HEK293 (cell line): ENCODE data around the gene ASPRV1.

Source experiments
- CTCF ChIA-PET: fragments of 350-600 bp; formaldehyde crosslinking; extraction: SDS; loops from one replicate; lab custom pipeline; 2021; ENCODE audit warnings: antibody characterized with exemption; lab: Yijun Ruan, JAX
- POLR2A ChIA-PET: fragments of 300-600 bp; formaldehyde crosslinking; extraction: SDS; loops from one replicate; lab custom pipeline; 2020; ENCODE audit warnings: antibody characterized with exemption, inconsistent platforms; lab: Yijun Ruan, JAX
- H3K27ac ChIP-seq: fragments of 200-500 bp; sonication (Bioruptor generic); 2 replicates; pipeline ENCODE4 v1.5.1; 2014; ENCODE audit warnings: low read depth, low read length, control low read depth, inconsistent platforms; ENCODE audit errors: extremely low read depth
- H3K36me3 ChIP-seq, 2 experiments: fragments of 200-500 bp in 1 of 2; sonication (Bioruptor generic) in 1 of 2; 1 replicate in 1 of 2; 2 replicates in 1 of 2; pipeline ENCODE4 v1.5.1; 2014 to 2017; ENCODE audit warnings: inconsistent platforms in 2 of 2, low read length in 2 of 2; ENCODE audit not compliant: control insufficient read depth in 2 of 2, insufficient read depth in 1 of 2
- H3K4me1 ChIP-seq: fragments of 200-500 bp; sonication (Bioruptor generic); 2 replicates; pipeline ENCODE4 v1.5.1; 2014; ENCODE audit warnings: mild to moderate bottlenecking, low read length, inconsistent platforms; ENCODE audit not compliant: control insufficient read depth, insufficient read depth
- H3K4me3 ChIP-seq: 2 replicates; pipeline ENCODE4 v1.5.1; 2011; ENCODE audit warnings: low read depth, mild to moderate bottlenecking, control low read depth, low read length, moderate library complexity
- H3K9me3 ChIP-seq: fragments of 200-500 bp; sonication (Bioruptor generic); 2 replicates; pipeline ENCODE4 v1.5.1; 2014; ENCODE audit warnings: low read depth, low read length, inconsistent platforms; ENCODE audit not compliant: control insufficient read depth, insufficient read depth
- GLIS2 ChIP-seq: fragments of 450-650 bp; formaldehyde crosslinking; IDR thresholded peaks from 2 replicates; pipeline ENCODE4 v1.5.1; 2016; ENCODE audit warnings: missing biosample characterization, missing genetic modification characterization
- HOXC10 ChIP-seq: sonication (generic); formaldehyde crosslinking; IDR thresholded peaks from 2 replicates; pipeline ENCODE4 v1.8.1; 2023; ENCODE audit warnings: mild to moderate bottlenecking, missing genetic modification reagents
- KLF7 ChIP-seq: fragments of 450-650 bp; formaldehyde crosslinking; IDR thresholded peaks from 2 replicates; pipeline ENCODE4 v1.5.1; 2016; ENCODE audit warnings: missing biosample characterization, missing genetic modification characterization, borderline replicate concordance
- SP3 ChIP-seq: fragments of 450-650 bp; formaldehyde crosslinking; IDR thresholded peaks from 2 replicates; pipeline ENCODE4 v1.5.1; 2016; ENCODE audit warnings: missing biosample characterization, missing genetic modification characterization
- TRIM28 ChIP-seq: IDR thresholded peaks from 2 replicates; pipeline ENCODE4 v1.6.1; 2011; ENCODE audit warnings: low read length, control low read depth, borderline replicate concordance
- ZBTB21 ChIP-seq: fragments of 450-650 bp; formaldehyde crosslinking; IDR thresholded peaks from 2 replicates; pipeline ENCODE4 v1.5.1; 2017; ENCODE audit warnings: missing biosample characterization, missing genetic modification characterization
- ZFP3 ChIP-seq: fragments of 450-650 bp; formaldehyde crosslinking; IDR thresholded peaks from 2 replicates; pipeline ENCODE4 v1.5.1; 2016; ENCODE audit warnings: low read depth, missing biosample characterization, missing genetic modification characterization
- ZFP37 ChIP-seq: fragments of 450-650 bp; formaldehyde crosslinking; IDR thresholded peaks from 2 replicates; pipeline ENCODE4 v1.5.1; 2016; ENCODE audit warnings: missing biosample characterization, missing genetic modification characterization
- ZFP41 ChIP-seq: fragments of 450-650 bp; formaldehyde crosslinking; IDR thresholded peaks from 2 replicates; pipeline ENCODE4 v1.5.1; 2016; ENCODE audit warnings: missing biosample characterization, missing genetic modification characterization, borderline replicate concordance
- ZFP69B ChIP-seq: fragments of 450-650 bp; formaldehyde crosslinking; IDR thresholded peaks from 2 replicates; pipeline ENCODE4 v1.5.1; 2016; ENCODE audit warnings: missing biosample characterization, missing genetic modification characterization
- ZNF132 ChIP-seq: fragments of 450-650 bp; formaldehyde crosslinking; IDR thresholded peaks from 2 replicates; pipeline ENCODE4 v1.5.1; 2017; ENCODE audit warnings: missing biosample characterization, missing genetic modification characterization, borderline replicate concordance
- ZNF133 ChIP-seq: fragments of 450-650 bp; formaldehyde crosslinking; IDR thresholded peaks from 2 replicates; pipeline ENCODE4 v1.5.1; 2016; ENCODE audit warnings: missing biosample characterization, missing genetic modification characterization
- ZNF174 ChIP-seq: fragments of 450-650 bp; formaldehyde crosslinking; IDR thresholded peaks from 2 replicates; pipeline ENCODE4 v1.5.0; 2017; ENCODE audit warnings: missing biosample characterization, mild to moderate bottlenecking, missing genetic modification characterization
- ZNF214 ChIP-seq: fragments of 450-650 bp; formaldehyde crosslinking; IDR thresholded peaks from 2 replicates; pipeline ENCODE4 v1.5.1; 2017; ENCODE audit warnings: missing biosample characterization, mild to moderate bottlenecking, missing genetic modification characterization, borderline replicate concordance
- ZNF248 ChIP-seq: fragments of 450-650 bp; formaldehyde crosslinking; IDR thresholded peaks from 2 replicates; pipeline ENCODE4 v1.5.1; 2017; ENCODE audit warnings: missing biosample characterization, missing genetic modification characterization
- ZNF302 ChIP-seq: fragments of 450-650 bp; formaldehyde crosslinking; IDR thresholded peaks from 2 replicates; pipeline ENCODE4 v1.5.1; 2016; ENCODE audit warnings: missing biosample characterization, missing genetic modification characterization, low read depth
- ZNF341 ChIP-seq: fragments of 450-650 bp; formaldehyde crosslinking; IDR thresholded peaks from 2 replicates; pipeline ENCODE4; 2016; ENCODE audit warnings: low read depth, missing biosample characterization, missing genetic modification characterization
- ZNF404 ChIP-seq: fragments of 450-650 bp; formaldehyde crosslinking; IDR thresholded peaks from 2 replicates; pipeline ENCODE4 v1.5.1; 2017; ENCODE audit warnings: missing biosample characterization, missing genetic modification characterization
- ZNF416 ChIP-seq: fragments of 450-650 bp; formaldehyde crosslinking; IDR thresholded peaks from 2 replicates; pipeline ENCODE4 v1.5.1; 2016; ENCODE audit warnings: missing biosample characterization, missing genetic modification characterization
- ZNF623 ChIP-seq: fragments of 450-650 bp; formaldehyde crosslinking; IDR thresholded peaks from 2 replicates; pipeline ENCODE4 v1.5.1; 2016; ENCODE audit warnings: missing biosample characterization, missing genetic modification characterization
- ZNF791 ChIP-seq: fragments of 450-650 bp; formaldehyde crosslinking; IDR thresholded peaks from 2 replicates; pipeline ENCODE4 v1.5.1; 2016; ENCODE audit warnings: missing biosample characterization, missing genetic modification characterization
- TF ChIP-seq, protein P1 (sequence below): fragments of 450-650 bp; formaldehyde crosslinking; IDR thresholded peaks from 2 replicates; pipeline ENCODE4 v1.5.1; 2017; ENCODE audit warnings: missing biosample characterization, missing genetic modification characterization
- TF ChIP-seq, protein P2 (sequence below): fragments of 450-650 bp; formaldehyde crosslinking; IDR thresholded peaks from 2 replicates; pipeline ENCODE4 v1.5.0; 2017; ENCODE audit warnings: missing biosample characterization, missing genetic modification characterization, borderline replicate concordance
- TF ChIP-seq, protein P3 (sequence below): fragments of 450-650 bp; formaldehyde crosslinking; IDR thresholded peaks from 2 replicates; pipeline ENCODE4 v1.5.1; 2016; ENCODE audit warnings: missing biosample characterization, missing genetic modification characterization
- TF ChIP-seq, protein P4 (sequence below): fragments of 450-650 bp; formaldehyde crosslinking; IDR thresholded peaks from 2 replicates; pipeline ENCODE4 v1.5.1; 2016; ENCODE audit warnings: missing biosample characterization, missing genetic modification characterization, borderline replicate concordance

The ASPRV1 gene

DNA sequence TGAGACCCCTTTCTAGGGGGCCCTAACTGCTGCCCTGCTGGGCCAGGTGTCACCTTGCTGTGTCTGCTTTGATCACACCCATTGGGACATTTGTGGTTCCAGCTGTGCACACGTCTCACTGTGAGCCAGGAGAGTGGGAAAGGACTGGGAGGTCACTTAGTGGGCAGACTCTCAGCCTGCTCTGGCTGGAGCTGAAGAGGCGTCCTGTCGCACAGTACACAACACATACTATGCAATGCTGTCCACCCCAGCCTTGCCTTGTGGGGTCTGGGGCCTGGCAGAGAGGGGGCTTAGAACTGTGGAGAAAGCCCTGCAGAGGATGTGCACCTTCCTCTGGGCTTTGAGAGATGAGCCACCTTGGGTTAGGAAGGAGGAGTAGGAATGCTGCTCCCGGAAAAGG is 25.3 kb upstream of the ASPRV1 start (continued):
- no peak for TF ChIP-seq ZNF416 (tag by site-specific recombination)
- TF ChIP-seq SP3 (tag by site-specific recombination): no peak
- TF ChIP-seq ZNF174: no peak

DNA sequence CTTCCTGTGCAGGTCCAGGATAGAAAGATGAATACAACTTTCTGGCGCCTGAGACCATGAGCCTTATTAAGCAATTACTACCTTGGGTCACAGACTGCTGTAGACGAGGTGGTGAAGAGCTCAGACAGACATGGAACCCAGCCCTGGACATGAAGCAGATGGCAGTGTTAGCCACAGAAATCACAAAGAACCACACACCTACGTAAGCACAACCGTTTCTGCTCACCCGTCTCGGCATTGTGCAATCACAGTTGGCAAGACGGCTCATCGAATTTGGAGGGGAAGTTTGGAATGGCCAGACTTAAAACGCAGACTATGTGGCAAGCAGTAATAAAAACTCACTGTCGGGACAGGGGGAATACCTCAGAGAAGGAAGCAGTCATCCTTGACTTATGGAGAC is 24.3 kb upstream of the ASPRV1 start:
- no peak overlapping the region for H3K27ac ChIP-seq
- no peak for TF ChIP-seq ZBTB21 (tag by site-specific recombination)
- TF ChIP-seq, protein P1, sequence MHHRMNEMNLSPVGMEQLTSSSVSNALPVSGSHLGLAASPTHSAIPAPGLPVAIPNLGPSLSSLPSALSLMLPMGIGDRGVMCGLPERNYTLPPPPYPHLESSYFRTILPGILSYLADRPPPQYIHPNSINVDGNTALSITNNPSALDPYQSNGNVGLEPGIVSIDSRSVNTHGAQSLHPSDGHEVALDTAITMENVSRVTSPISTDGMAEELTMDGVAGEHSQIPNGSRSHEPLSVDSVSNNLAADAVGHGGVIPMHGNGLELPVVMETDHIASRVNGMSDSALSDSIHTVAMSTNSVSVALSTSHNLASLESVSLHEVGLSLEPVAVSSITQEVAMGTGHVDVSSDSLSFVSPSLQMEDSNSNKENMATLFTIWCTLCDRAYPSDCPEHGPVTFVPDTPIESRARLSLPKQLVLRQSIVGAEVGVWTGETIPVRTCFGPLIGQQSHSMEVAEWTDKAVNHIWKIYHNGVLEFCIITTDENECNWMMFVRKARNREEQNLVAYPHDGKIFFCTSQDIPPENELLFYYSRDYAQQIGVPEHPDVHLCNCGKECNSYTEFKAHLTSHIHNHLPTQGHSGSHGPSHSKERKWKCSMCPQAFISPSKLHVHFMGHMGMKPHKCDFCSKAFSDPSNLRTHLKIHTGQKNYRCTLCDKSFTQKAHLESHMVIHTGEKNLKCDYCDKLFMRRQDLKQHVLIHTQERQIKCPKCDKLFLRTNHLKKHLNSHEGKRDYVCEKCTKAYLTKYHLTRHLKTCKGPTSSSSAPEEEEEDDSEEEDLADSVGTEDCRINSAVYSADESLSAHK (tag by site-specific recombination): no peak
- no peak for TF ChIP-seq ZNF214 (tag by site-specific recombination)
- TF ChIP-seq ZNF302 (tag by site-specific recombination): no peak
- no peak for TF ChIP-seq ZFP37 (tag by site-specific recombination)
- TF ChIP-seq, protein P2, sequence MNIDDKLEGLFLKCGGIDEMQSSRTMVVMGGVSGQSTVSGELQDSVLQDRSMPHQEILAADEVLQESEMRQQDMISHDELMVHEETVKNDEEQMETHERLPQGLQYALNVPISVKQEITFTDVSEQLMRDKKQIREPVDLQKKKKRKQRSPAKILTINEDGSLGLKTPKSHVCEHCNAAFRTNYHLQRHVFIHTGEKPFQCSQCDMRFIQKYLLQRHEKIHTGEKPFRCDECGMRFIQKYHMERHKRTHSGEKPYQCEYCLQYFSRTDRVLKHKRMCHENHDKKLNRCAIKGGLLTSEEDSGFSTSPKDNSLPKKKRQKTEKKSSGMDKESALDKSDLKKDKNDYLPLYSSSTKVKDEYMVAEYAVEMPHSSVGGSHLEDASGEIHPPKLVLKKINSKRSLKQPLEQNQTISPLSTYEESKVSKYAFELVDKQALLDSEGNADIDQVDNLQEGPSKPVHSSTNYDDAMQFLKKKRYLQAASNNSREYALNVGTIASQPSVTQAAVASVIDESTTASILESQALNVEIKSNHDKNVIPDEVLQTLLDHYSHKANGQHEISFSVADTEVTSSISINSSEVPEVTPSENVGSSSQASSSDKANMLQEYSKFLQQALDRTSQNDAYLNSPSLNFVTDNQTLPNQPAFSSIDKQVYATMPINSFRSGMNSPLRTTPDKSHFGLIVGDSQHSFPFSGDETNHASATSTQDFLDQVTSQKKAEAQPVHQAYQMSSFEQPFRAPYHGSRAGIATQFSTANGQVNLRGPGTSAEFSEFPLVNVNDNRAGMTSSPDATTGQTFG: no peak
- no peak for TF ChIP-seq ZFP69B
- H3K9me3 ChIP-seq: no peaks in the 10 kb centered on the region
- H3K4me1 ChIP-seq: no peaks in the 10 kb centered on the region
- H3K4me3 ChIP-seq: no peak overlapping the region
- H3K36me3 ChIP-seq: no peaks in the 10 kb centered on the region
- ChIA-PET POLR2A (no interaction called here), CTCF (no interaction called here)

DNA sequence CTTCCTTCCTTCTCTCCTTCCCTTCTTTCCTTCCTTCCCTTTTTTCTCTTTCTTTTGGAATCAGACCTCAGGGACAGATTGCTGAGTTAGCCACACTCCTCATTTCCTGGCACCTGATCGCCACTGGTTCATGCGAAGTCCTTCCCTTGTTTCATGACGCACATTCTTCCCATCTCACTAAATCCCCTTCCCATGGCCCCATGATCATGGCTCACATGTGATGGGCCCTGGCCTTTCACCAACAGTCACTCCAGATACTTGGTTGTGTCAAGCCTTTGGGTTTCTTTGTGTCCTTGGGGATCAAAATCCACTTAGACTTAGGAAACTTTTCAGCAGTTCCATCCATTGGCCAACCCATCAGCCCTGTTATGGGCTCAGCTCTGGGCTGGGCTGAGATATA is 23.8 kb upstream of the ASPRV1 start:
- ChIA-PET CTCF (no interaction called here), POLR2A (interaction anchor here (0.7 kb wide), 1 partner anchor 60 kb away, joined by 4 read pairs; no protein-coding TSS in a partner anchor)
- H3K27ac ChIP-seq: no peak overlapping the region
- no peaks in the 10 kb centered on the region for H3K36me3 ChIP-seq
- H3K9me3 ChIP-seq: no peaks in the 10 kb centered on the region
- no peak overlapping the region for H3K4me3 ChIP-seq
- H3K4me1 ChIP-seq: no peaks in the 10 kb centered on the region
- TF ChIP-seq KLF7 (no peak), TRIM28 (no peak), GLIS2 (tag by site-specific recombination) (no peak), ZFP3 (tag by site-specific recombination) (no peak), ZNF791 (tag by site-specific recombination) (no peak), ZNF623 (no peak), ZNF133 (tag by site-specific recombination) (no peak), ZNF132 (tag by site-specific recombination) (no peak), ZNF248 (tag by site-specific recombination) (no peak), HOXC10 (CRISPR knock-in tag) (no peak), ZNF404 (no peak), ZNF341 (no peak), ZFP41 (tag by site-specific recombination) (no peak)
- TF ChIP-seq, protein P3, sequence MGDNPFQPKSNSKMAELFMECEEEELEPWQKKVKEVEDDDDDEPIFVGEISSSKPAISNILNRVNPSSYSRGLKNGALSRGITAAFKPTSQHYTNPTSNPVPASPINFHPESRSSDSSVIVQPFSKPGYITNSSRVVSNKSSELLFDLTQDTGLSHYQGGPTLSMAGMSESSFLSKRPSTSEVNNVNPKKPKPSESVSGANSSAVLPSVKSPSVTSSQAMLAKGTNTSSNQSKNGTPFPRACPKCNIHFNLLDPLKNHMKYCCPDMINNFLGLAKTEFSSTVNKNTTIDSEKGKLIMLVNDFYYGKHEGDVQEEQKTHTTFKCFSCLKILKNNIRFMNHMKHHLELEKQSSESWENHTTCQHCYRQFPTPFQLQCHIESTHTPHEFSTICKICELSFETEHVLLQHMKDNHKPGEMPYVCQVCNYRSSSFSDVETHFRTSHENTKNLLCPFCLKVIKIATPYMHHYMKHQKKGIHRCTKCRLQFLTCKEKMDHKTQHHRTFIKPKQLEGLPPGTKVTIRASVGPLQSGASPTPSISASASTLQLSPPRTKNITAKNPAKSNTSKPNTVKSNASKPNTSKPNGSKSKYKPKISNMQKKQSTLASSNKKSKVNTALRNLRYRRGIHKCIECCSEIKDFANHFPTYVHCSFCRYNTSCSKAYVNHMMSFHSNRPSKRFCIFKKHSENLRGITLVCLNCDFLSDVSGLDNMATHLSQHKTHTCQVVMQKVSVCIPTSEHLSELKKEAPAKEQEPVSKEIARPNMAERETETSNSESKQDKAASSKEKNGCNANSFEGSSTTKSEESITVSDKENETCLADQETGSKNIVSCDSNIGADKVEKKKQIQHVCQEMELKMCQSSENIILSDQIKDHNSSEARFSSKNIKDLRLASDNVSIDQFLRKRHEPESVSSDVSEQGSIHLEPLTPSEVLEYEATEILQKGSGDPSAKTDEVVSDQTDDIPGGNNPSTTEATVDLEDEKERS (tag by site-specific recombination): no peak
- TF ChIP-seq, protein P4, sequence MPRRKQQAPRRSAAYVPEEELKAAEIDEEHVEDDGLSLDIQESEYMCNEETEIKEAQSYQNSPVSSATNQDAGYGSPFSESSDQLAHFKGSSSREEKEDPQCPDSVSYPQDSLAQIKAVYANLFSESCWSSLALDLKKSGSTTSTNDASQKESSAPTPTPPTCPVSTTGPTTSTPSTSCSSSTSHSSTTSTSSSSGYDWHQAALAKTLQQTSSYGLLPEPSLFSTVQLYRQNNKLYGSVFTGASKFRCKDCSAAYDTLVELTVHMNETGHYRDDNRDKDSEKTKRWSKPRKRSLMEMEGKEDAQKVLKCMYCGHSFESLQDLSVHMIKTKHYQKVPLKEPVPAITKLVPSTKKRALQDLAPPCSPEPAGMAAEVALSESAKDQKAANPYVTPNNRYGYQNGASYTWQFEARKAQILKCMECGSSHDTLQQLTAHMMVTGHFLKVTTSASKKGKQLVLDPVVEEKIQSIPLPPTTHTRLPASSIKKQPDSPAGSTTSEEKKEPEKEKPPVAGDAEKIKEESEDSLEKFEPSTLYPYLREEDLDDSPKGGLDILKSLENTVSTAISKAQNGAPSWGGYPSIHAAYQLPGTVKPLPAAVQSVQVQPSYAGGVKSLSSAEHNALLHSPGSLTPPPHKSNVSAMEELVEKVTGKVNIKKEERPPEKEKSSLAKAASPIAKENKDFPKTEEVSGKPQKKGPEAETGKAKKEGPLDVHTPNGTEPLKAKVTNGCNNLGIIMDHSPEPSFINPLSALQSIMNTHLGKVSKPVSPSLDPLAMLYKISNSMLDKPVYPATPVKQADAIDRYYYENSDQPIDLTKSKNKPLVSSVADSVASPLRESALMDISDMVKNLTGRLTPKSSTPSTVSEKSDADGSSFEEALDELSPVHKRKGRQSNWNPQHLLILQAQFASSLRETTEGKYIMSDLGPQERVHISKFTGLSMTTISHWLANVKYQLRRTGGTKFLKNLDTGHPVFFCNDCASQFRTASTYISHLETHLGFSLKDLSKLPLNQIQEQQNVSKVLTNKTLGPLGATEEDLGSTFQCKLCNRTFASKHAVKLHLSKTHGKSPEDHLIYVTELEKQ (tag by site-specific recombination): no peak
